ENCODE data around the gene SRRD. TPM values are rescaled to one million over a fixed set of nuclear protein-coding genes. Genes with fewer than 3 reads are reported as not detected.

The SRRD gene
- total and polyA plus RNA-seq, 2 of the 8 experiments (the other 6 are each of a cell fraction or from before 2014, with no cell fraction given) = 17.1 to 25.3 TPM

- TF ChIP-seq SIX5 (IDR thresholded peaks at IDR 0.05; ENCODE audit: low read depth, low read length) (no peak), CBX5 (IDR thresholded peaks at IDR 0.05; ENCODE audit: low read depth, low read length) (no peak), E2F6 (IDR thresholded peaks at IDR 0.05) (no peak), RXRA (IDR thresholded peaks at IDR 0.05; ENCODE audit: insufficient read depth, low read depth, low read length) (no peak)
Measured at GRCh38 chr22:26462641-26463040, 21.0 kb upstream of the SRRD start (continued).
